Measurements from ENCODE around the gene BTNL8.

GRCh38 chr5:180918380-180918779, 19.4 kb downstream of the BTNL8 start:
- TF ChIP-seq EZH2 (IDR thresholded peaks at IDR 0.05; ENCODE audit: low read length, missing control alignments), result no peak
- no peak for TF ChIP-seq CTCF (conservative IDR thresholded peaks at IDR 0.05 in 1 of 2, IDR thresholded peaks at IDR 0.05 in 1 of 2; ENCODE audit: low read depth in 1 of 2, low read length in 2 of 2)
